Umbilical cord (tissue), 2 donors: ENCODE data around the gene NAXD. TPM values are rescaled to one million over a fixed set of nuclear protein-coding genes. Genes with fewer than 3 reads are reported as not detected.
A peak's percentile ranks its signal among the peaks of the same experiment; 100 is the strongest.
"Not testable (repeated sequence)": the region's sequence is repeated elsewhere in the genome, so short reads cannot be mapped to it uniquely, and the experiment has no call there.

Experiments used
- DNase-seq: peaks from one replicate; pipeline ENCODE4 v3.0.0-alpha.2; 2015; ENCODE audit warnings: low spot score
- total RNA-seq: library from RNA; depleted of rRNA; stranded (reverse); fragments of >200 nt; gene quantifications from one replicate; pipeline ENCODE4 v1.2.3, GENCODE V29; 2014; ENCODE audit warnings: low replicate concordance; ENCODE audit not compliant: insufficient read depth

Gene NAXD
- total RNA-seq, 1 donor from 2014 or later = 13.5 TPM

DNA sequence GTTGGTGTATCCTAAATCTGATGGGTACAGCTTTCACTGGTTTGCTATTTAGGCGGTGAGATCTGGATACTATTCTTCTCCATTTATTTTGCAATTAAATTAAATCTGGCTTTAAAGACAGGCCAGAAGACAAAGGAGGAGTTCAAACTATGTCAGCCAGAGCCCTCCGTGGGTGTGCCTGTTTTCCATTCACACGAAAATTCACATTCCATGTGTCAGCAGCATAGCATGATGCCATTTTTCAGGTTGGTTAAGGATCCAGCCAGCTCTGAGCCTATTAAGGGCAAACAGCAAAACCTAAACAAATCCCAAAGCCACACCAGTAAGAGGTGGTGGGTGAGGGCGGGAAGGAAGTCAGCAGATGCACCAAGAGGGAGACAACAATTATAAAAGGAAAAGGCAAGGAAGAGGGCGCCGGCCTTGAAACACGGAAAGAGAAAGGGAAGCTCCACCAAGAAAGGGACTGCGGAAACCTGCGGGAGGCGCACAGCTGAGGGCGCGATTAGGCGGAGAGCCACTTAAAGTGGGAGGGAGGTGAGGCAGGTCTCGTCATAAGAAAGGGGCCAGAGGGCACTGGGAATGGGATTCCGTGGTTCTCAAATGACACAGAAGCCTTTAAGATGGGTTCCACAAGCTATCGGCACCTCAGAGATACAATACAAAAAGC is 47.6 kb downstream of the NAXD start:
- DNase-seq = no peak

DNA sequence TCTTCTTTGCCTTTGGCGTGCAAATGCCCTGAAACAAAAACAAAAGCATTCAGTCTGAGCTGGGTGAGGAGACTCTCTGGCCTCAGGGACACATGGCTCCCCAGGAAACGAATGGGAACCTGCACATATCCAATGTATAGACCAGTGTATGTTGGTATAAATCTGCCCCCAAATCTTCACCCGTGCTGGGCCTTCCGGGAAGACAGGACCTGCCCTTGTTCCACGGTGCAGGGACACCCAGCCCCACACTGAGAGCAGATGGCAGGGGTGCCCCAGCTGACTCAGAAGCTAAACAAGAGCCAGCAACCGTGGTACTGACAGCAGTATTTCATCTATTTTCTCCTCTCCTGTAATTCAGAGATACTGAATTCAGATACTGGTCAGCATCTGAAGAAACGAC is 48.1 kb downstream of the NAXD start:
- DNase-seq = no peak

DNA sequence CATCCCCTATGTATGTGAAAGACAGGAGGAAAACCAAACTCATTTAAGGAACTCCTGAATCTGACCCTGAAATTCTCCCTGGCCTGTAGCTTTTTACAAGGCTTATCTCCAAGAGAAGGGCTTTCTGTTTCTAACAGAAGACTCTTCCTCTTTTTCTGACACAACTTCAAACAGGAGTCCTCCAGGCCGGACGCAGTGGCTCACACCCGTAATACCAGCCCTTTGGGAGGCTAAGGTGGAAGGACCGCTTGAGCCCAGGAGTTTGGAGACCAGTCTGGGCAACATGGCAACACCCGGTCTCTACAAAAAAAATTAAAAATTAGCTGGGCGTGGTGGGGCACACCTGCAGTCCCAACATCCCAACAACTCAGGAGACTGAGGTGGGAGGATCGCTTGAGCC is 48.7 kb downstream of the NAXD start:
- no peak for DNase-seq

DNA sequence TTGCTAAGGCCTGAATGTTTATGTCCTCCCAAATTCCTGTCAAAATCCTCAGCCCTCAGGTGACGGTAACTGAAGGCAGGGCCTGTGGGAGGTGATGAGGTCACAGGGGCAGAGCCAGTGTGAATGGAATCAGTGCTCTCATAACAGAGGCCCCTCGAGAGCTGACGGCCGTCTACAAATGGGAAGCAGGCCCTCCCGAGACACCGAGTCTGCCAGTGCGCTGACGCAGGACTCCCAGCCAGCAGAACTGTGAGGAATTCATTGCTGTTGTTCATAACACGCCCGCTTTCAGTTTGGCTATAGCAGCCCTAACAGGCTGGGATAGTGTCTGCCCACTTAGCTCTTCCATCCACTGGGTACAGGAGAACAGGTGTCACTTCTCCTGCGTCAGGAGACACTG is 49.3 kb downstream of the NAXD start:
- DNase-seq = no peak

DNA sequence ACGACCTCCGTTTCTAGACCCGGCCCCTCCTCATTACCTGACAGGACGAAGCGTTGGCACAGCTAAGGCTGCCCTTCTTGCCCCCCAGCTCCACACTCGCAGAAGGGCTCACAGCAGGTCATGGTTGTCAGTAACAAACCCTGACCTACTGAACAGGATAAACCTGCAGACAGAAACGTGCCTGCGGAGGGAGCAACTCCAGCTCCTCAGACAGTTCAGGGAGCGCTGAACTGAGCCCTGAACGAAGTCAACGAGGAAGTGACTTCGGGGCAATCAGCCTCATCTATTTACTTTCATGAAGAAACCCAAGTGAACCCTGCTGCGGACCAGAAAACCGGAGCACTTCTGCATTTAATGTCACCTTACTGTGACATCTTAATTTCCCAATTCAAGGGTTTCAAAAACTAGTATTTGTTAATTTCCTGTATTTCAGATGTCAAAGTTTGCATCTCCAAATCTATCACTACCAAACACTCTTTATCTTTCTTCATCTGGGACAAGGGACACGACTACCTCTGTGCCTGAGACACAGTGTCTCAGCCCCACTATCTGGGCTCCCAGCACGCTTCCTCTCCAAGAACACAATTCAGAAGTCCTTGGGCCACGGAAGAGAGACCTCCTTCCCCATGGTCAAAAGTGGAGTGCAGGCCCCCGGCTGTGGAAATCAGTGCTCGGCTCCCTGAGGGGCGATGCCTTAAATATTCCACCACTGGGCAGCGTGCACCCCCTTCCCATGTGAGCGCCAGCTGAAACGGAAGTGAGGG is 50.3 kb downstream of the NAXD start:
- no peak for DNase-seq

DNA sequence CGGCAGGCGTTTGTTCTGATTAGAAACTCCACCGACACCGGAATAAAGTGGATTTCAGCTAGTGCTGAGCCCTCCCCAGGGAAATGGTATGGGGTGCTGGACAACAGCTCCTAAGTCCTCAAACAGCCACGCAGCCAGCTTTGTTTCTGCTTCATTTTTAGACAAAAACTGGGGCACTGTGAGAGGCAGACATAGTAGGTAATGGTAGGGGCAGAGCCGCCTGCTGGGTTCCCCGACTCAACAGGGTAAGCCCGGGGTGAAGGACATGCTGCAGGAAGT is 50.8 kb downstream of the NAXD start:
- no peak for DNase-seq

DNA sequence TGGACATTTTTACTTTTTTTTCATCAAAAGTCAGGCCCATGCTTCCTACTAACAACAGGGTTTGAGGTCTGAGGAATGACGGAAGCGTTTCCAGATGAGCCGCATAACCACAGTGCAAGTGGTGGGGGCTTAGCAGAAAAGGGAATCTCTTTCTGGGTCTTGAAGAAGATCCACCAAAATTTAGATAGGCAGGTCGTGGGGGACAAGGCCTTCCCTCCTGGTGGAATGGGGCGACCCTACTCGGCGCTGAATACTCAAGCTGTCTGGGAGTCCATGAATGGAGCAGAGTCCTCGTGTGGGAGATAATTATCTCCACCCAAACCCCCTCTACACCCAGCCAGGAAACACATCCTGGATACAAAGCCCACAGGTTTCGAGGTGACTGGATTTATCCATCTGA is 53.7 kb downstream of the NAXD start:
- DNase-seq = no peak

DNA sequence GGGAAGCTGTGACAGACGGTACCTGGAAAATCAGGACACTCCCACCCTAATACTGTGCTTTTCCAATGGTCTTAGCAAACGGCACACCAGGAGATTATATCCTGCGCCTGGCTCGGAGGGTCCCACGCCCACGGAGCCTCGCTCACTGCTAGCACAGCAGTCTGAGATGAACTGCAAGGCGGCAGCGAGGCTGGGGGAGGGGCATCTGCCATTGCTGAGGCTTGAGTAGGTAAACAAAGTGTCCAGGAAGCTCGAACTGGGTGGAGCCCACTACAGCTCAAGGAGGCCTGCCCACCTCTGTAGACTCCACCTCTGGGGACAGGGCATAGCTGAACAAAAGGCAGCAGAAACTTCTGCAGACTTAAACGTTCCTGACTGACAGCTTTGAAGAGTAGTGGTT is 54.5 kb downstream of the NAXD start:
- DNase-seq = not testable (repeated sequence)

DNA sequence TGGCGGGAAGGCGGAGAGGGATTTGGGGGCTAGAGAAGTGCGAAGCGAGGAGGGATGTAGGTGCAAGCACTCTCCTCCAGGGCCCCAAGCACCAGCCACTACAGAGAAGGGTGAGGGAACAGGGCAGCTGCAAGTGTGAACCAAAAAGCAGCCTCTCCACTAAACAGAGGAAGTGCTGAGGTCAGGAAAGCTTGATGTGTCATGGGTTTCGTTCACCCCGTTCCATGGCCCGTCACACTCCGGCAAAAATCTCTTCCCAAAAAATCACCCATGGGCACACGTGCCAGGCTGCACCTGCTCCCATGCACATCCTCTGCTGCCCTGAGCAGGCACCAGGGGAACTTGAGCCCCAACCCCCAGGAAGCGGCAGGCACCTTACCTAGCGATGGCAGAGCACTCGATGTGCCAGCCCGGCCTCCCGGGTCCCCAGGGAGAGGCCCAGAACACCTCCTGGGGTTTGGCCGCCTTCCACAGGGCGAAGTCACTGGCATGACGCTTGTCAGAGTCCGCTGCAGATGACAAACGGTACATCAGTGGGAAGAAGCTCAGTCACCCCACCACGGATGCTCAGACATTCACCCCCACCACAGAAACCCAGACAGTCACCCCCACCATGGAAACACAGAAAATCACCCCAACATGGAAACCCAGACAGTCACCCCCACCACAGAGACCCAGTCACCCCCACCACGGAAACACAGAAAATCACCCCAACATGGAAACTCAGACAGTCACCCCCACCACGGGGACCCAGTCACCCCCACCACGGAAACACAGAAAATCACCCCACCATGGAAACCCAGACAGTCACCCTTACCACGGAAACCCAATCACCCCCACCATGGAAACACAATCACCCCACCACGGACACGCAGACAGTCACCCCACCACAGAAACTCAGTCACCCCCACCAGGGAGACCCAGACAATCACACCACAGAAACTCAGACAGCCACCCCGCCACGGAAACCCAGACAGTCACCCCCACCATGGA is 61.5 kb downstream of the NAXD start:
- no peak for DNase-seq

DNA sequence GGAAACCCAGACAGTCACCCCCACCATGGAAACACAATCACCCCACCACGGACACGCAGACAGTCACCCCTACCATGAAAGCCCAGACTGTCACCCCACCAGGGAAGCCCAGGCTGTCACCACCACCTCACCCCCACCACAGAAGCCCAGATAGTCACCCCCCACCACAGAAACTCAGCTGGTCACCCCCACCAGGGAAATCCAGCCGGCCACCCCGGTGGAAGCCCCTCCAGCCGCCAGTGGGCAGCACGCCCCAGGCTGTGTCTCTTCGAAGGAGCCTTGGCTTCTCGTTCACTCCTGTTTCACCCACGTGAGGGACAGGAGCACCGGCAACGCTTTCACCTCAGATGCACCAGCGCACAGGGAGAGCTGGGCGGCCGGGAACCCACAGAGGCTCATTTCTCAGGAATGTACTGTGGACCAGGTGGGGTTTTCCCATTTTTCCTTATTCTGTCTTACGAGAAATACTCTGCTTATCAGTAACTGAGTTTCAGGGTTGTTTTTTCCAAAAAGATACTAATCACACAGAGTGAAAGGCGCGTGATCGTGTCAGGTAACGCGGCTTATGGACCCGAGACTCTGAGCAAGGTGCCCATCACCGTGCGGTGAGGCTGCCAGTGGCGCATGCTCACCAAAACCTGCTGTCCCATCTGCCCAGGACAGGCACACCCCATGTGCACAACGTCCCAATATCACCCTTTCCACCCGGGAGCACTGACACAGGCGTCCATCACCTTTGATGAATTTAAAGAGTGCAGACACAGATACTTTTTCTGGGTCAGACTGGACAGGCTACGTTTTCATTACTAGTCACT is 62.6 kb downstream of the NAXD start:
- no peak for DNase-seq

DNA sequence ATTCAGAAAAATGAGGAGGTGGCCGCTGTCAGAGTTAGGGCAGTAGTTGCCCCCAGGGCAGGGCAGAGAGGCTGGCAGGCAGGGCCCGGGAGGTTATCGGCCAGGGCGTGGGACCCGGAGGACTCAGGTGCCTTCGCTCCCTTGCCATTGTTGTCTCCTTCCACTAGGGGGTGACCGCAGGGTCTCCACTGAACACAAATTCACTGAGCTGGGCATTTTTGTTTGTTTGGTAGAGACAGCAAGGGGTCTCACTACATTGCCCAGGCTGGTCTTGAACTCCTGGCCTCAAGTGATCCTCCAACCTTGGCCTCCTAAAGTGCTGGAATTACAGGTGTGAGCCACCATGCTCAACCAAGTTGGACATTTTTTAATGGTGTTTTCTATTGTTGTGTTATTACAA is 65.5 kb downstream of the NAXD start:
- no peak for DNase-seq

DNA sequence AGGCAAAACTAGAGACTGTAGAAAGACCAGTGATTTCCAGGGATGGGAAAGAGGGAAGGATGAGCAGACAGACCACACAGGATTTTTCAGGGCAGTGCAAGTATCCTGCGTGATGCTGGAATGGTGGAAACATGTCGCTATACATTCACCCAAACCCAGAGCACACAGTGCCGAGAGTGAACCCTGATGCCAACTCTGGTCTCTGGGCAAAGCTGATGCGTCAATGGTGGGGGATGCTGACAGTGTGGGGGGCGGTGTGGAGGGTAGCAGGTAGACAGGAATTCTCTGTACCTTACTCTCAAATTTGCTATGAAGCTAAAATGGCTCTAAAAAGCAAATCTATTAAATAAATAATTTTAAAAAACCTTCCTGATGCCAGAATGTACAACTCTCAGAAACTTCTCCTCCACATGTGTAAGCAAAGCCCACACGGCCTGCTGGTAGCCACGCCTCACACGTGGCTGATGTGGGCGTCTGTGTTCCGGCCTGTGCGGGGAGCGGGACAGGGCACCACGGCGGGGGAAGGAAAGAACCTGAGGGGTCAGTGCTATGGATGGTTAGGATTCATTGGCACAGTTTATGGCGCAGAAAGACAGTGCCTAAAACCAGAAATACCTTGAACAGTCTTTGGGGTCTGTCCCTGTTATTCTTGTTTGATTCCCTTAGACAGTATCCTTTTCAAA is 66.7 kb downstream of the NAXD start:
- DNase-seq = no peak

DNA sequence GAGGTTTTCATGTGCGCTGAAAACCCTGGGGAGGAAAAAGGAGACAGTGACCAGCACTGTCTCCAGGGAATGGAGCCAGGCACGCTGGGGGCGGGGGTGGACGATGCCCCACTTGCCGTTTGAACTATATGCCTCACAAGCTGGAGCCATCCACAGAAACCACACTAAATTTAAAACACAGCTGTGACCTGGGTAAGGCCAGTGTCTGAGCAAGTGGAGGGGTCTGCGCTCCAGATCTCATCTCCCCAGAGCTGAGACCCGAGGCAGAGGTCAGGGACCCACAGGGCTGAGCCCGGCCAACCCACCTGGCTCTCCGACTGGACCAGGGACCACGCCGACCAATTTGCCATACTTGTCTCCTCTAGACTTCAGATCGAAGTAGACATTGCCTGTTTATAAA is 67.4 kb downstream of the NAXD start:
- DNase-seq = no peak

DNA sequence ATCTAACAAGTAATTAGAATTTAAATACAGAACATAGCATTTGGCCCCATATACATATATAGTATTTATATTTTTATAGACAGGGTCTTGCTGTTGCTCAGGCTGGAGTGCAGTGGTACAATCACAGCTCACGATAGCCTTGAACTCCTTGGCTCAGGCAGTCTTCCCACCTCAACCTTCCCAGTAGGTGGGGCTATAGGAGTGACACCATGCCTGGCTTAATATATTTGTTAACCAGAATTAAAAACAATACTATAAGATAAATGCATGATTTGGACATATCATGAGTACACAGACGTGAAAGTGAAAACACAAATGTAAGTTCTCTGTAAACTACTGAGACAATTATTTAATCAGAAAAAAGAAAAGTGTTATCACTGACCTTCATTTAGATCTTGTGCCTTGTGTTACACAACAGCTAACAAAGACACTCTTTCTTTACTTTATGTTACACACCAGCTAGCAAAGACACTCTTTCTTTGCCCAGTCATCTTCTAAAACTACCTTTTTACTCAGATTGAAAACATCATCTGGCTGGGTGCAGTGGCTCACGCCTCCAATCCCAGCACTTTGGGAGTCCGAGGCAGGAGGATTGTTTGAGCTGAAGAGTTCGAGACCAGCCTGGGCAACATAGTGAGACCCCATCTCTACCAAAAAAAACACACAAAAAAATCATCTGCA is 68.0 kb downstream of the NAXD start:
- no peak for DNase-seq

DNA sequence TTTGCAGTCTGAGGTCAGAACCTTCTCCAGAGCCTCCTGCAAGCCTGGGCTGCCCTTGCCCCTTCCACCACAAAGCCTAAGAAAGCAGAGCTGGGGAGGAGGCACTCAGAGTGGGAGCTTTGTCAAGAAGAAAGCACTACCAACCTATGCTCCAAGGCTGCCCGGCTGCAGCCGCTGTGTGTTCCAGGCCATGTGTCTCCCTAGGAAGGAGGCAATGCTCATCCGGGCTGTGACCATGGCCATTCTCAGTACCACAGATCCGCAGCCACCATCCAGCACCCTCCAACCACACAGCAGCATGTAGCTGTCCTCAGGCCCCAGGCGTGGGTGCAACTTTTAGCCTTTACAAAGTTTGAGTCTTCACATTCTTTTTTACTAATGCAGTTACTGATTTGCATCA is 68.6 kb downstream of the NAXD start:
- DNase-seq = no peak

DNA sequence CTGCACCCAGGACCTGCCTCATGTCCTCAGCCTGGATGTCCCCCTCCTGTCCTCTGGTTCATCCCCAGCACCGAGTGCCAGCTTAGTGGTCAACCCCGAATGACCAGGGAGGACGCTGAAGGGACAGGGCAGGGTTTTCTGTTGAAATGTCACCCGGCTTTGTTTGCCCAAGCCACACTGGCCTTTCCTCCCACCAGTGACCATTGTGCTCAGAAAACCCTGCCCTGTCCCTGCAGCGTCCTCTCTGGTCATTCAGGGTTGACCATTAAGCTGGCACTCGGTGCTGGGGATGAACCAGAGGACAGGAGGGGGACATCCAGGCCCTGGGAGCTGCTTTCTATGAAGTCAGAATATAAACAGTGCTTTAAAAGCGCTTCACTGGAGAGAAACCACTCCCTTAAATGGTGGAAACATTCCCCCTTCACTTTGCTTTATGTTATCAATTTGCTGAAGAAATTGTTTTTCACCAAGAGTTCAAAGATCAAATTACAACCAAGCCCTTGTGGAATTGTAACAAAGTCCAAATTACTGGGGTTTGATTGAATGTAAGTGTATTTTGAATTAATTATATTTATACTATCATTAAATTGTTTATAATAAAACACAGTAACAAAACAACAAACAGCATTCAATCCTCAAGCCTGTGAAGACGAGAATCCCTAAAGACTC is 69.2 kb downstream of the NAXD start:
- DNase-seq = no peak

DNA sequence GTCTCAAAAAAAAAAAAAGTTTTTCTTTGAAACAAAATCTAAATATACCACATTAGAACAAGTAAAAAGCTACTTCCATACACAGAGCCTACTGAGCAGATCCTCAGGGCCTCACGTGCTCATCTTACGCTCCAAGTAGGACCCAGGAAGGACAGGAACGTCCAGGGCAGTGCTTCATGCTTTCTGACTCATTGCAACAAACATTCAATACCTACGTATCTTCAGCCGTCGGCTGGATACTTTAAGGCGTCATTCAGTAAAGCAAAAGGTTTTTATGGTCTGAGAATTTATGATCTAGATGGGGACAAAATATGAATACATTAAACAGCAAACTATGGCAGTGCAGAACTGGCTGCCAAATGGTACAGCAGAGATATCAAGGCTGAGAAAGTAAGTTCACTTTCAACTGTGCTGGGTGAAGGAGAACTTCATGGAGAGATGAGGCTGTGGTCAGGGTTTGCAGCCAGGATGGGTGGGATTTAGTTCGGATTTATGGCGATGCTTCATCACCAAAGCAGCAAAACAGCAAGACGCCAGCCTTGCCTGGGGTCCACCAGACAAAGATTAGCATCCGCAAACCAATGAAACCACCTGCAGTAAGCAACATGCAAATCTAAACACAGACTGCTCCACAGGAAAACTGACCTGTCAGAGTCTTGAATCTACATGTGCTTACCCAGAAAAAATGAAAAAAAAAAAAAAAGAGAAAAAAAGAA is 70.1 kb downstream of the NAXD start:
- peak; percentile 42 for DNase-seq

DNA sequence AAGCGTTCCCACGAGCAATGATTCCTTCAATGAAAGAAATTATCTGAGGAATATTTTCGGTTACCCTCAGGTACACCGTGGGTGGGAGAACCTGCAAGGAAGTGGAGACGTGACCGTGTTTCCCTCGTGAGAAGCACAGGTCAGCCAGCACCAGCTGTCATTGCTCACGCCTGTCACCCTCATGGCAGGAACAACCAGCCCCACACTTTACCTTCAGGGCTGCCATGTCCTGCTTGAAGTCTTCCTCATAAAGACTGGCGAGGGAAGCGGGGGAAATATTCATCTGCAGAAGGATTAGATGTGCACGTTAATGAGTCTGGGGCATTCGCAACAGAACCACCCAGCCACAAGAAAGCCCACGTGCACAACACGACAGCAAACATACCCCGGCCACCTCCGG is 72.4 kb downstream of the NAXD start:
- no peak for DNase-seq

DNA sequence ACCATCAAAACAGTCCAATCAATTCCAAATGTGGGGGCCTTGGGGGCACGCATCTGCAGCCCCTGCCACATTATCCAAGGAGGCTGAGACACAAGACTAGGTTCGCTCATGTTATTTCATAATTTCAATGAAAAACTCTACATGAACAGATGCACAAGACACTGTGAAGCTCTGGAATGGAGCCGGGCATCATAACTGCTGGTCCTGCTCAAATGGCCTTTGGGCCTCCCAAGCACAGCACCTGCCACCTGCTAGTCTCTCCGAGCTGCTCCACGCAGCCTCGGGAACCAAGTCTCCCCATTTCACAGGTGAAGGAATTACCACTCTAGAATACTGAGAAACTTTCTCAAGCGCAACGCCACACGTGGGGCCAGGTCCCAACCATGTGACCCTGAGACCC is 73.7 kb downstream of the NAXD start:
- DNase-seq = no peak
